TTC549 (cell line): ENCODE data around the gene COX10.

Source experiments
- FAIRE-seq: peaks from 2 replicates; lab custom pipeline; 2012; peaks lifted over from hg19 to GRCh38; lab: Jason Lieb, UNC

Gene COX10

DNA sequence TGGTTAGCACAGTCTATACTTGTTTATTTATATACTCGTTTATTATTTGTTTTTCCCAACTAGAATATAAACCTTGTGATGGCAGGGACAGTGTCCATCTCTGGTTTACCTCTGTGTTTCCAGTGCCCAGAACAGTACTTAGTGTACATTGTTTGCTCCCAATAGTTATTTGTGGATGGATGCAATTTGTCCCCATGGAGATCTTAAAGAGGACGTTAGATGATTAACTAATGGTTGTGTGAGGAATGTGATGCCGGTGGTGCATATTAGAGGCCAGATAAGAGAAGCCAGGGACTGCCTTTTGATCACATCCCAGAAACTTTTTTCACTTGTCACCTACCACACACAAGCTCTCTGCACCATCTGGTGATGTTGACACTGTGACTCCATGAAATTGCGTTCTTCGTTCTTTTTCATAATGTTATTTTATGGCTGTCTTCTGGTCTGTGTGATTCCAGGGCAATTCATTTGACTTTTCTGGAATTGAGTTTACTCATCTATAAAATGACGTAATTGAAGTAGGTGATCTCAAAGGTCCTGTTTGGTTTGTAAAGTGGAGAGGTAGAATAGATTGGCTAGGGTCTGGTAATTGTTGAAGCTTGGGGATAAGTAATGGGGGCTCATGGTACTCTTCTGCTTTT, 1.2 kb downstream of the COX10 start:
- FAIRE-seq: no peak

DNA sequence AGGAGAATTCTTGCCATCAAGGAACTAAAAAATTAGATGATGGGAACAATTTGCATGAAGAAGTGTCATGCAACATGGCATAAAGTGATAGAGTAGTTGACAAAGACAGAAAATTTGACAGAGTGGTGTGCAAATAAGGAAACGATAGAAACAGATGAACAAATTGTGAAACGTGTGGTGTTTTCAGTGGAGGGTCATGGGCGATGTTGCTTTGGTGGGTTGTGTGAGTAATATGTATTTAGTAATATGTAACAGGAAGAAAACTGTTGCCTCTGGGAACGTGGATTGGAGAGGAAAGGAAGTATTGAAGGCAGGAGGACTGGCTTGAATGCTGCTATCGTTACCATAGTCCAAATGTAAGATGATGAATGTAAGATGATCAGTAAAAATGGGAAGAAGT, 3.6 kb downstream of the COX10 start:
- no peak for FAIRE-seq

DNA sequence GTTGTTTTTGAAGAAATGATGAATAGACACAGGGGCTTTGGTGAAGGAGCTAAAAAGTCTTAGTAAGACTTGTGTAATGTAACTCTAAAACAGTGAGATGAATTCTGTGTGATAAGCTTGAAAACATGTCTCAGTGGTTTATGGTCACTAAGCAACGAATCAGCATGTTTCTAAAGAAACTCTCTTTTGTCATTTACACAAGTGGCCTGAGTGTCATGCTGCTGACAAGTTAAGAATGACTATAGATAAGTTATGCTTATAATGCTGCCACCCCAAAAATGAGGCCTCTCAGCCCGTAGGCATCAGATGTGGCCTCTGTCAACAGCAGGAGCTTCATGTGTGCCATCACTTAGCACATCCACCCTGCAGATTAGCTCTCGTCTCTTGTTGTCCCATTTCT, 8.7 kb downstream of the COX10 start:
- no peak for FAIRE-seq

DNA sequence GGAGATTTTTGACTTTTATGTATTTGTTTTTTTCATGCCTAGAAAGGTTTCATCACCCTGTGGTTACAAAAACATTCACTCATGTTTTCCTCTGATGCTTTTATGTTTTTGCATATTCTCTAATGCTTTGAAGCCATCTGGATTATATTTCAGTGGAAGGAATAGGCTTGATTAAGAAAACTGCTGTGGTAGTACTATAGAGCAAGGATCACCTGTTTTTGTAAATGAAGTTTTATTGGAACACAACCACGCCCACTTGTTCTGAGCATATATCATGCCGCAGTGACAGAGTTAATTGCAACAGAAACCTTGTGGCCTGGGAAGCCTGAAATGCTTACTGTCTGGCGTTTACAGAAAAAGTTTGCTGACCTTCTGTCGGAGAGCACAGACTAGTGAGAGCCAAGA, 11.5 kb downstream of the COX10 start:
- no peak for FAIRE-seq

DNA sequence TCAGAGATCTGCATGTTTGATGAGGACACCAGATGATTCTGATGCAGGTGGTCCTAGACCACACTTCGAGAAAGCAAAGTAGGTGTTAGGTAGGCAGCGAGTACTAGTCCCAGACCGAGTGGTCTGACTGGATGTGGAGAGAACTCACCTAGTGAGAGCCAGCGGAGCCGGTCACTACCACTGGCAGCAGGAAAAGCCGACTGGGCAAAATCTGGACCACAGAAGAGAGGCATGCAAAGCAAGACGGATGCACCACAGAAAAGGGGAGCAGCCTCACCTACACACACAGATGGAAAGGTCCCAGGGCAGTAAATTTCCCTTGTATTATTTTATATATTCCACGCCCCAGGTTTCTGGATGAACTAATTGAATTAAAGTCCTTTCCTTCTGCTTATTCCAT, 13.5 kb downstream of the COX10 start:
- no peak for FAIRE-seq

DNA sequence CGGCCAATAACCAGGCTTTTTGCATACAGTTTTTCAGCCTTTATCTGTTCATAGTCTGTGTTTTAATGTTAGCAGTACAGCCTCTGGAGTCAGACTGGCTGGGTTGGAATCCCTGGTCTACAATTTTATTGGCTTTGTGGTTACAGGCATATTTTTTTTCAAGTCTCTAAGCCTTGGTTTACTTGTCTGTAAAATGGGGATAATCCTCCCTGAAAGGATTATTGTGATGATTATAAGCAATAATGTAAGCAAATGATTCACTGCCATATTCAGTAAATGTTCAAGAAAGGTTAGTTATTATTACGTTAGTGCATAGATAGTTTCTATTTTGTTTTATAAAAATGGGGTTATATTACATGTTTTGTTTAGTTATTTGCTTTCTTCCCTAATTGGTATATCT, 15.7 kb downstream of the COX10 start:
- FAIRE-seq: no peak

DNA sequence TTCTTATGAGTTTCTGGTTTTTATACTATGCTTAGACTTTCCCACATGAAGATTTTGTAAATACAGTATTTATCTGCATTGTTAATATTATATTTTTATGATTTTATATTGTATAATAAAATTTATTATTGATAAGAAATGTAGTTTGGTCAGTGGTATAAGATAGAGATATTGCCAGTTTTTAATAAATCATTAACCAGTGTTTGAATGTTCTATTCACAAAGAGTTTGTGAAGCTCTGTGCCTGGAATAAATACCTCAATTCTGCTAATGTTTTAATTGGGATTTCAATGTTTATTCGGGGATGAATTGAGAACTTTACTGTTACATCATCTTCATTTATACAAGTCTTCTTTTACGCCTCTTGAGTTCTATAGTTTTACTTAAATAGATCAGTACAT, 16.9 kb downstream of the COX10 start:
- FAIRE-seq: peak; percentile 47

DNA sequence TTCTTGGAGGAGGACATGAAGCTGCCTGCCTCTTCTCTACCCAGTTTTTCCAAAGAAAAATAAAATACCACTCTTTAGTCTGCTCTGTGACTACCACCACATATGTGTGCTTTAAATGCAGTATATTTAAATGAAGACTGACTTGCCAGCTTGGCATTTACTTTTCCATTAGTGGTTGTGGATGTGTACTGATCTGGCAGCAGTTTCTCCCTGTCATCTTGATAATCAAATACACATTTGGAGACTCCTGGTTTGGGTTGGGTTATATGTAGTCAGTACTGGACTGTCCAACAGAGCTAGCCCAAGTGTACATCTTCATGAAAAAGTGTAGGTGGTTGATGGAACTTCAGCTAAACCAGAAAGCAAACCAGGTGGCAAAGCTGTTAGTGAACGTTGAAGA, 19.9 kb downstream of the COX10 start:
- no peak for FAIRE-seq

DNA sequence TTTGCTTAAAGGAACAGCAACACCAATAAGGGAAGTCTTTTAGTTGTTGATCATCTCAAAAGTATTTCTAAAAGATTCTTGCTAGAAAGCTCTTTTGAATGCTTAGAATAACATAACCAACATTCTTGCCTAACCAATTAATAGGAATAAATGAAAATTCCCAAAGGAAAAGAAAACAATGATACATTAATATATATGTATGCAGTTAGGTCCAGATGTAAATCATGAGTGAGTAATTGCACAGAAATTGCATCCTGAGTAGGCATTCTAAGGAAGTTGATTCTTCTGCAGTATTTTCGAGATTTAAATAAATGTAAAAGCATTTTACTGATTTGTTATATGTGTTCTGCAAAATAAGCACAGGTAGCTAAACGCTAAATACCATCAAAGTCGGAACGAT, 22.1 kb downstream of the COX10 start:
- no peak for FAIRE-seq

DNA sequence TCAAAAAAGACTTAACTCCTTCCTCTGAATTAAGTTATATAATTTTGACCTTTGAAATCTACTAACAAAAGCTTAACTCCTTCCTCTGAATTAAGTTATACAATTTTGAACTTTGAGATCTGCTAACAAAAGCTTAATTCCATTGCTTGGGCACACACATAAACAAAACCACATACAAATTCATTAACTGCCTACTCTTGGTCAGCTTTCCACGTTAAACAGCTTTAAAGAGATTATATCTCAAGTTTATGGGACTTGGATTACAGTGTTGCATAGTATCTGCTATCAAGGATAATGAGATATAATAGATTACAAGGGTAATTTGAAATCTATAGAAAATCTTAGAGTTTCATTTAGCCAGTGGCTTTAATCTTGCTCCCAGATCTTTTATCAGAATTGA, 23.5 kb downstream of the COX10 start:
- no peak for FAIRE-seq

DNA sequence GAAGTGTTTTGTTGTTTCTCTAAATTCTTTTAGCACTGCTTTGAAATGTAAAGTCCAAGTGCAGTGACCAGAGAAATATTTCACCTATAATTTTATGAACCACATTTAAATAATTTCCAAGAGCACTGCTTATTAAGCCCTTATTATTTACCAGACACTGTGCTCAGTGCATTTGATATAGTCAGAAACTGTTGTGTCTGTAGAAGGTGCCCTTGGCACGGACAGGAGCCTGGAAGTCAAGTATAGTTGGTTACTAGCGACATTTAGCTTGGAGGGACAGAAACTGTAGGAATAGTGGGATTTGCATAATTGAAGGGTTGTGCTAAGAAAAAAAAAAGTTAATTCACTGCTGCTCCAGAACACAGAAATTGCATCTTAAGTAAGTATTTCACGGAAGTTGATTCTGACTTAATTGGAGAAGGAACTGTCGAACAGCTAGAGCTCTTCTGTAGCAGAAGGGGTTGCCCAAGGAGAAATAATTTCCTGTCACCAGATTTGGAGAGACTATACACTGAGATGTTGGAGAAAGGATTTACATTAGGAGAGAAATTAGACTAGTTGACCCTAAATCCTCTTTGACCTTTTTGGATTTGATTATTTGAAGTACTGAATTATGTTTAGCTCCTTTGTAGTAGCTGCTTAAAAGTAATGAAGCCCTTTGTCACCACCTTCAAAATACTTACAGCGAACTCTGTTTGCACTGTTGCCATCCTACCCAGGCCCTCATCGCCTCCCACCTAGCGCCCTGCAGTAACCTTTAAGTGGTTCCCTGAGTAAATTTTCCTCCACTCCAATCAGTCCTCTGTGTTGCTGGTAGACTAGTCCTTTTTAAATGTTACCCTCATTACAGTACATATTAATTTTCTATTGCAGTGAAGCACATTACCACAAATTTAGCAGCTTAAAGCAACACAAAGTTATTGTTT, 25.6 kb downstream of the COX10 start:
- FAIRE-seq: no peak

DNA sequence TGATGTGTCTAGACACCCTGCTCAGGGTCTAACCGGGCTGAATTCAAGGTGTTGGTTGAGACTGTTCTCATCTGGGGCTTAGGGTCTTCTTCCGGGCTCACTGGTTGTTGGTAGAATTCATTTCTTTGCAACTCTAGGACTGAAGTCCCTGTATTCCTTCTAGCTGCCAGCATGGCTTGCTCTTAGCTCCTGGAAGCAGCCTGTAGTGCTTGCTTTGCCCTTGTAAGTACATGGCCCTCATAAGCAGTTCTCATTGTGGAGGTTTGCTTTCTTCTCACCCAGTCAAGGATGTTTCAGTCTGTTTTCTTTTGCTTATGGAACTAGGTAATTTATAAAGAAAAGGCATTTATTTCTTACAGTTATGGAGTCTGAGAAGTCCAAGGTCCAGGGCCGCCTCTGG, 26.3 kb downstream of the COX10 start:
- FAIRE-seq: no peak

DNA sequence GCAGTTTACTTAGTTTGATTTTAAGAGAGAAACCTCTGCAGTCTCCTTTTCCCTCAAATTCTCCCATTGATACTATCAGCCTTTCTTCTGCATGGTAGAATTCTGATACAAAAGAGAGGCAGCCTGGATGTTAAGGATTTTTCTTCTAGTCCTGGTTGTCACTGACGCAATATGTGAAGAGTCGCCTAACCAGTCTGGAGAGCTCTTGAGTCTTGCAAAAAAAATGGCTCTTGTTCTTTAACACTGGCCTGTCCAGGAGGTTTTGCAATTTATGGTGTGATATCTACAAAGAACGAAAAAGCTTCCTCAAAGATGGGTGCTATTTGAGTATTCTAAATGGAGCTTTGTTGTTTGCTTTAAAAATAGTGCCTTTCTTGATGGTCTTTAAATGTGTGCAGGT, 28.9 kb downstream of the COX10 start:
- FAIRE-seq: no peak

DNA sequence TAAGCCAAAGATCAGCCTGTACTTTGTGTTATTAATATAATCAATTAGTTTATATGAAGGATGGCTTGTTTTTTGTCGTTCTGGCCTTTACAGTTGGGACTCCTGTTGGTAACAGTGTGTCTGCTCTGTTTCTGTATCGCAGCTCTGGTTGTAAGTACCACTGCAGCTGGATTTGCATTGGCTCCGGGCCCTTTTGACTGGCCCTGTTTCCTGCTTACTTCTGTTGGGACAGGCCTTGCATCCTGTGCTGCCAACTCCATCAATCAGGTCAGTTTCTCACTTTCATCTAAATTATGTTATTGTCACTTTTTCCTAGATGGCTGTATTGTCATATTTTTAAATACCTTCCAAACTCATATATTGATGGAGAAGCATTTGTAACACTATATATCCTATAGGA, 32.7 kb downstream of the COX10 start:
- no peak for FAIRE-seq

DNA sequence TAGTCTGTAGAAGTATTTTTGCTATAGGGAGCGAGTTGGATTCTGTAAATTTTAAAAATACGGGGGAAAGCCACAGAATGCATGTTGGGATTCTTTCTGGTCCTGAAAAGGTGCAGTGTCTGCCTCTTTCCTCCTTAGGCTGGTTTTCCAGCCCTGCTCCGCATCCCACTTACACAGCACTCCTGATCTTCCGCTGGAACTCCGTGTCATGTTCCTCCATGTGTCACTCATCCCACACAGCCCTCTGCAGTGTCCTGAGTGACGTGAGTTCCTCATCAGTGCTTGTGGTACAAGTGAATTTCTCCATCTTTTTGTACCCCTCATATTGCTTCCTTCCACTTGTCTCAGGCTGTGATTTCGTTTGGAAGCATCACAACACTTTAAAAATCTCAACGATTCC, 34.5 kb downstream of the COX10 start:
- no peak for FAIRE-seq

DNA sequence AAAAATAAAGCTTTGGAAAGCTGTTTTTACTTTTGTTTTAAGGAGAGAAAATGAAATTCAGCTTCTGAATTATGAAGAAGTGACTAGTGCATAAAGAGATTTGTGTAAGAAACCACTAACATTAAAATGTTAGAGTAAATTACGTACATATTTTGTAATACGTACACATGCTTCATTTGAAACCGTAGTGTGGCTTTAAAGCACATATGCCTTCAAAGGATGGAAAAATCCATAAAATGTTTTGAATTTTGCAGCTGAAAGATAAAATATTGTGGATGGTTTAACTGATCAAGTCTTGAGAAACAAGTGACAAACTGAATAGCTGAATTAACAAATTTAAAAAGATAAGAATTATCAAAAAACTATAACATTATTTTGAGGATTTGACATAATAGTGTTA, 35.4 kb downstream of the COX10 start:
- no peak for FAIRE-seq

DNA sequence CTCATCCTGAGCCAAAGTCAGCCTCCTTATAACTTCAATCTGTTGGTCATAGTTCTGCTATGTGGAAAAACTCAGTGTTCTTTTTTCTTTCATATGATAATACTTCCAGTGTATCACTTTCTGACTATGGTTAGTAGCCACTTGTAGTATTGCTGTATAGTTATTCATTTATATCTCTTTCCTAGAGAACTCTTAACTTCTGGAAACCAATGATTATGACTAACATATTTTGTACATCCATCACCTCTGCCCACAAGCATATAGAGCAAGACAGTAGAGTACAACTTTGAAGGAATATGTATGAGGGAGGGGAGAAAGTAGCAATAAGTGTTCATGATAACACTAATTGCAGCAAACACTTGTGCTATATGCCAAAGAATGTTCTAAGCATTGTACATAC, 38.6 kb downstream of the COX10 start:
- FAIRE-seq: no peak

DNA sequence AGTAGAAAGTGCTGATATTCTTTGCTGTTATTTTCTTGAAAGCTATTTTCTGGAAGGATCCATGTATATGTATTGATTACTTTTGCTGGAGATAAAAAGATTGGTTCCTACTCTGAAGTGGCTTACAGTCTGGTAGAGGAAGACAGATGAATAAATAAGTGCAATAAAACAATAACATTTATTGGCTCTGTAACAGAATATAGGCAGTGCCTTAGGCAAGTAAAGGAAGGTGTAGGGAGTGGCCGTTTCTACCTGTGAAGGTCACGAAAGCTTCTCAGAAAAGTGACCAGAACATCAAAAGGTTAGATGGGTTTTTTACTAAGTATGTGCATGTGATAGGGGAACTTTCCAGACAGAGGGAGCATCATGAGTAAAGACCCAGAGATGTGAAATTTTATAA, 43.1 kb downstream of the COX10 start:
- no peak for FAIRE-seq

DNA sequence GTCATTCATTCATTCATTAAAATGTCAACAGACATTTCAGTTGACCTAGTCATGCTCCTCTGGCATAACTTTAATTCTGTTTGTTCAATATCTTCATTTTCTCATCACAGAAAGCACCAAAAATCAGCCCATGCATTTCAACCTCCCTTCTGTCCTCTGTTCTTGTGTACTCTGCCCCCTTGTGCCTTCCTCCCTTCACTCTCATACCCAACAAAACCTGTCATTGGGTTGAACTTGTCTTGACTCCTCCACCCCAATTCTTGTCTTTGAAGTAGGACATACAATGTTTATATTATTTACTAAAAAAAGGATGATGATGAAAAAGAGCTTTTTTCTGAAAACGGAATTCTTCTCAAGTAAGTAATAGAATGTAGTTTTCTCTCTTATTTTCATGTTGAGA, 43.8 kb downstream of the COX10 start:
- no peak for FAIRE-seq

DNA sequence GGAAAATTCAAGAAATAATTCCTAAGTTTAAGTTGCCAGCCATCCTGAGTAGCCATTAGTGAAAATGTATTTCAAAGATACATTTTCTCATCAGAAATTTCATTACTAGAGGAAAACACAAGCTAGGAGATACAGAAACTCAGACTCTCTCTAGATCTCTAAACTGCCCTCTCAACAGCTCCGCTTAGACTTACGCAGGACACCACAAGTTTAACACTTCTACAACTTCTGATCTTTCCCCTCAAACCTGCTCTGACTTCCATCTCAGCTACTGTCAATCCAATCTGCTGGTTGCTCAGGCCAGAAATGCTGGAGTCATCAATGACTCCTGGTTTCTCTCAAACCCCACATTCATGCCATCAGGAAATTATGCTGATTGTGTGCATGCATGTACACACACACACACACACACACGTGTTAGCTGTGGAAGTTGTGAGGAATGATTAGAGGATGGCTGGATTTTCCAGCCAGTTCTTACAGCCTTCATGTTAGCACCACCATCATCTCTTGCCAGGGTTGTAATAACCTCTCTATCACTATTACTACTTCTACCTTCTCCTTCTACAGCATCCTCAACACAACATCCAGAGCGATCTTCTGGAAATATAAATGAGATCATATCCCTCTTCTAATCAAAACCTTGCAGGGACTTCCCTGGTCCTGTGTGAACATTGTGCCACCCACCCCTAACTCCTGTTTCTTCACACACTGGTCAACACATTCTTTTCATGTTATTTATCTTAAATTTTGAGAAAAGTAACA, 47.1 kb downstream of the COX10 start:
- FAIRE-seq: no peak

DNA sequence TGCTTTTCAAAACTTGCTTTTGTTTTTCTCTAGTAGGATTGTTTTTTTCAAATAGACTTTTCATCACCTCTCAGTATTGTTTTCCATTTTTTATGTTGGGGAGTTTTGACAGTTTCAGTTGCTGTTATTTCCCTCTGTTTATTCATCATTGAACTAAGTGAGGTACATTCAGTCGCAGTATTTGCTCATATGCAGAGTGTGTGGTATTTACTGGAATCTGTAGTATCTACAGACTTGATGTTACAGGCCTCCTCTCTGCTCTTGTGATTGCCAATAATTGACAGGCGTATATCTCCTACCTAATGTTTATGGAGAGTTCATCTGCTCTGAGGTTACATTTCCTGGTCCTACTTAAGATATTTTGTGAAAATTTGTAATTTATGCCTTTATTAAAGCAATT, 49.6 kb downstream of the COX10 start:
- FAIRE-seq: no peak

DNA sequence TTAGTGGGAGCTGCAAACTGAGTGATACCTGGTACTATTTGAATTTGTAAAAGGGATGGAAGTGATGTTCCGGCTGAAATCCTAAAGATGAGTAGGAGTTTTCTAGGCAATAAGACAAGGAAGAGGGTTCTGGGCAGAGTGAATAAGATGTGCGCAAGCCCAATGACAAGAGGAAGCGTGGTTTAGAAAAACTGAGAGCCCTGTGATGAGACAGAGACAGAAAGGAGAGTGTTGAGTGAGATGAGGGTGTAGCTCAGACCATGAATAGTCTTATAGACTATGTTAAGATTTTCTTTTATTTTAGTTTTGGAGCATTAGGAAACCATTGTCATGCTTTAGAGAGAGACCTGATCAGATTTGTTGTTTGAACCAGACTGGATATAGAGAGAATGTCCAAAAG, 50.2 kb downstream of the COX10 start:
- FAIRE-seq: no peak

DNA sequence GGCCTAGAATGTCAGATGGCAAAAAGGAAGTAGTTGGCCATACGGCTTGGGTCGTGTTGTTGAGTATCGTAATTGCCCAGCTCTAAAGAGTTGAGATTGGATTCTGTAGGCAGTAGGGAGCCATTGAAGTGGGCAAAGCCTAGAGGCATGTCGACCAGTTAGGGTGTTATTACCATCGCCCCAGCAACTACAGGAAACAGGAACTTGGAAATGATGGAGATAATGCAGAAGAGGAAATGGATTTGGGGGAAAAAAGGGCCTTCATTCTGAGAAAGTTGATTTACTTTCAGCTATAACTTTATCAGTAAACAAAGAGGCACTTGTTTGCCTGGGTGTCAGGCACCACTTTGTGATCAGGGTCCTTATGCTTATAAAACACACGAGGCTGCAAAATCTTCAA, 52.6 kb downstream of the COX10 start:
- no peak for FAIRE-seq
